B cell (primary cell): Measurements from ENCODE around the gene KRTAP10-8. TPM values are rescaled to one million over a fixed set of nuclear protein-coding genes. Genes with fewer than 3 reads are reported as not detected.
"Not testable (repeated sequence)": the region's sequence is repeated elsewhere in the genome, so short reads cannot be mapped to it uniquely, and the experiment has no call there.

Source experiments
- ATAC-seq: fragments of 200-7000 bp; cut with Tn5 transposase; one replicate; pipeline ENCODE4 v1.10.0; 2021; ENCODE audit warnings: low read depth, mild to moderate bottlenecking, moderate number of reproducible peaks, moderate library complexity
- CTCF ChIA-PET: fragments of 350-600 bp; sonication (Branson Sonifier 250); formaldehyde crosslinking; loops from one replicate; lab custom pipeline; 2021; ENCODE audit warnings: antibody characterized with exemption, inconsistent platforms; lab: Charles Lee
- POLR2A ChIA-PET: fragments of 350-600 bp; sonication (Branson Sonifier 250); formaldehyde crosslinking; loops from one replicate; lab custom pipeline; 2021; ENCODE audit warnings: antibody characterized with exemption; lab: Charles Lee
- DNase-seq: peaks from one replicate; pipeline ENCODE4 v3.0.0; 2013
- H2AFZ ChIP-seq: 2 replicates; pipeline ENCODE4 v1.6.1; 2012; ENCODE audit warnings: mild to moderate bottlenecking, low read depth, low read length; ENCODE audit not compliant: insufficient read depth, poor library complexity, severe bottlenecking
- H3K27ac ChIP-seq, 2 donors: 1 replicate in 1 of 2; 2 replicates in 1 of 2; pipeline ENCODE4 v1.5.1; 2012 to 2013; ENCODE audit warnings: low read length in 2 of 2, mild to moderate bottlenecking in 2 of 2, moderate library complexity in 1 of 2
- H3K27me3 ChIP-seq, 4 experiments: fragments of 200-600 bp in 1 of 4; sonication (generic) in 1 of 4; replicated peaks in 1 of 4; 1 replicate in 2 of 4; 2 replicates in 2 of 4; pipeline versions ENCODE4 v1.6.1 to v1.7.0; 2013 to 2016; ENCODE audit warnings: low read length in 3 of 4, mild to moderate bottlenecking in 2 of 4, mixed read lengths in 1 of 4, moderate library complexity in 1 of 4; ENCODE audit not compliant: insufficient read depth in 4 of 4, control insufficient read depth in 3 of 4; ENCODE audit errors: control extremely low read depth in 1 of 4
- H3K36me3 ChIP-seq, 2 experiments: replicated peaks in 1 of 2; 1 replicate in 1 of 2; 2 replicates in 1 of 2; pipeline versions ENCODE4 v1.6.1 to v1.7.1; 2013; ENCODE audit warnings: low read length in 1 of 2; ENCODE audit not compliant: insufficient read depth in 2 of 2, control insufficient read depth in 1 of 2; ENCODE audit errors: control extremely low read depth in 1 of 2, extremely low read depth in 1 of 2
- H3K4me1 ChIP-seq, 2 donors: fragments of 200-600 bp in 1 of 2; sonication (generic) in 1 of 2; 1 replicate in 1 of 2; 2 replicates in 1 of 2; pipeline versions ENCODE4 v1.5.1 to v1.6.1; 2013 to 2017; ENCODE audit warnings: low read length in 2 of 2; ENCODE audit not compliant: control insufficient read depth in 2 of 2, insufficient read depth in 2 of 2
- H3K4me2 ChIP-seq: replicated peaks from 2 replicates; pipeline ENCODE3; 2012; ENCODE audit warnings: mild to moderate bottlenecking, low read depth, low read length; ENCODE audit not compliant: poor library complexity, severe bottlenecking
- H3K4me3 ChIP-seq, 5 experiments: fragments of 200-600 bp in 1 of 5; sonication (generic) in 1 of 5; 1 replicate in 3 of 5; 2 replicates in 2 of 5; pipeline versions ENCODE4 v1.5.1 to v1.7.0; 2011 to 2016; ENCODE audit warnings: low read length in 4 of 5, mild to moderate bottlenecking in 4 of 5, low read depth in 2 of 5, control low read depth in 1 of 5, moderate library complexity in 1 of 5; ENCODE audit not compliant: insufficient read depth in 1 of 5; ENCODE audit errors: control extremely low read depth in 1 of 5, extremely low read depth in 1 of 5
- H3K79me2 ChIP-seq: fragments of 200-600 bp; sonication (generic); one replicate; pipeline ENCODE4 v1.6.0; 2016; ENCODE audit warnings: low read length; ENCODE audit not compliant: control insufficient read depth, insufficient read depth
- H3K9ac ChIP-seq: fragments of 200-600 bp; sonication (generic); 2 replicates; pipeline ENCODE4 v1.6.1; 2017; ENCODE audit warnings: mild to moderate bottlenecking, low read length, moderate library complexity
- H3K9me3 ChIP-seq, 3 donors: one replicate each; pipeline versions ENCODE4 v1.6.1 to v1.7.1; 2013; ENCODE audit warnings: low read length in 2 of 3; ENCODE audit not compliant: control insufficient read depth in 2 of 3, insufficient read depth in 1 of 3; ENCODE audit errors: control extremely low read depth in 1 of 3
- H4K20me1 ChIP-seq: 2 replicates; pipeline ENCODE4 v1.6.0; 2012; ENCODE audit warnings: mild to moderate bottlenecking, low read length; ENCODE audit not compliant: insufficient read depth, control insufficient read depth, poor library complexity, severe bottlenecking
- H3K27ac Mint-ChIP-seq: one replicate; pipeline ENCODE4 v1.8.0; 2021; ENCODE audit warnings: mixed read lengths
- H3K27me3 Mint-ChIP-seq: one replicate; pipeline ENCODE4 v1.8.0; 2021; ENCODE audit warnings: mixed read lengths
- H3K4me1 Mint-ChIP-seq: one replicate; pipeline ENCODE4 v1.8.0; 2021; ENCODE audit warnings: mixed read lengths
- H3K4me3 Mint-ChIP-seq: one replicate; pipeline ENCODE4 v1.8.0; 2021; ENCODE audit warnings: mixed read lengths
- H3K9me3 Mint-ChIP-seq: one replicate; pipeline ENCODE4 v1.8.0; 2022; ENCODE audit warnings: mixed read lengths; ENCODE audit not compliant: insufficient read depth
- EZH2 ChIP-seq: IDR thresholded peaks from 2 replicates; pipeline ENCODE4 v1.6.1; 2012; ENCODE audit warnings: borderline replicate concordance, low read depth, mild to moderate bottlenecking, moderate library complexity, low read length; ENCODE audit not compliant: insufficient read depth, poor library complexity, severe bottlenecking
- WGBS: methylation state at CpG from one replicate; pipeline ENCODE4 v1.1.5; 2013; ENCODE audit warnings: missing lambda C conversion rate; ENCODE audit not compliant: insufficient coverage; 5-methylcytosine and 5-hydroxymethylcytosine counted together
- intact Hi-C: fragments of 100-400 bp; cut with micrococcal nuclease; formaldehyde crosslinking; loops from one replicate; pipeline ENCODE4 v1.10.0; 2022
- polyA plus RNA-seq: library from polyadenylated mRNA; depleted of rRNA; stranded (reverse); fragments of >200 nt; gene quantifications from 2 replicates; pipeline ENCODE4 v1.2.3, GENCODE V29; 2012
- total RNA-seq, 2 donors: library from RNA; stranded (reverse); fragments of 120-200 nt in 1 of 2; gene quantifications; 1 replicate in 1 of 2; 2 replicates in 1 of 2; pipeline versions ENCODE4 v1.2.3 to v1.2.4, GENCODE V29; 2013 to 2022
- TF ChIP-seq, protein P1 (sequence below): fragments of 200-600 bp; IDR thresholded peaks from one replicate; pipeline ENCODE4 v1.8.0; 2022; ENCODE audit warnings: antibody characterized with exemption, mild to moderate bottlenecking

KRTAP10-8 gene
- total and polyA plus RNA-seq, 2 donors (not counting 1 experiment from before 2014, with no cell fraction given) = not detected

DNA sequence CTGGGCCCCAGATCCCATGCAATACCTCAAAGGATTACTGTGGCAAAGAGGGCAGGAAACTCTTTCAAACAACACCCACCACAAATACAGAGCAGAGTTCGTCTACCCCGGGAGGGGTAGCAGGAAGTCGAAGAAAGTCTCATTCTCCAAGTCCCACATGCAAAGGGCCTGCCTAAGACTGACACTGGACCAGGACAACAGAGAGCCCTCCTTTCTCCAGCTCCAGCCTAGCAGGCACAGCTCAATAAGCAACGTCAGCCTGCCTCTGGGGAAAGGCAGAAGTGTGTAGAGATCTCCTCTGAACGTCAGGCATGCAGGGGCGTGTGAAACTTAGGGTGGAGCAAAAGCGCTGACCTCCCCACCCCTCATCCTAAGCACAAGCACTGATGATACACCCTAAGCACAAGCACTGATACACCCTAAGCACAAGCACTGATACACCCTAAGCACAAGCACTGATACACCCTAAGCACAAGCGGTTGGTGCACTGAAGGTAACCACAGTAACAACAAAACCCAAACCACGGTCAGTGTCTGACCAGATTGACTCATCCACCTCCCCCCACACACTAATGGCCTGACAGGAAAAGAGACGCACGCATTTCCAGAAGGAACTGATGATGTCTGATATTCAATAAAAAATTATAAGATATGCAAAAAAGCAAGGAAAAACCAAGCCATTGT lies 47.2 kb downstream of the KRTAP10-8 start:
- ATAC-seq (no peak), DNase-seq (no peak)
- TF ChIP-seq EZH2 = no peak
- TF ChIP-seq, protein P1, sequence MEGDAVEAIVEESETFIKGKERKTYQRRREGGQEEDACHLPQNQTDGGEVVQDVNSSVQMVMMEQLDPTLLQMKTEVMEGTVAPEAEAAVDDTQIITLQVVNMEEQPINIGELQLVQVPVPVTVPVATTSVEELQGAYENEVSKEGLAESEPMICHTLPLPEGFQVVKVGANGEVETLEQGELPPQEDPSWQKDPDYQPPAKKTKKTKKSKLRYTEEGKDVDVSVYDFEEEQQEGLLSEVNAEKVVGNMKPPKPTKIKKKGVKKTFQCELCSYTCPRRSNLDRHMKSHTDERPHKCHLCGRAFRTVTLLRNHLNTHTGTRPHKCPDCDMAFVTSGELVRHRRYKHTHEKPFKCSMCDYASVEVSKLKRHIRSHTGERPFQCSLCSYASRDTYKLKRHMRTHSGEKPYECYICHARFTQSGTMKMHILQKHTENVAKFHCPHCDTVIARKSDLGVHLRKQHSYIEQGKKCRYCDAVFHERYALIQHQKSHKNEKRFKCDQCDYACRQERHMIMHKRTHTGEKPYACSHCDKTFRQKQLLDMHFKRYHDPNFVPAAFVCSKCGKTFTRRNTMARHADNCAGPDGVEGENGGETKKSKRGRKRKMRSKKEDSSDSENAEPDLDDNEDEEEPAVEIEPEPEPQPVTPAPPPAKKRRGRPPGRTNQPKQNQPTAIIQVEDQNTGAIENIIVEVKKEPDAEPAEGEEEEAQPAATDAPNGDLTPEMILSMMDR = no peak
- Histone ChIP-seq H3K4me2 (no peak overlapping the region), H4K20me1 (no peaks in the 10 kb centered on the region), H2AFZ (no peak overlapping the region), H3K4me1 (peaks cover 0 to 3% of the 10 kb centered on the region in 2 donors), H3K9ac (no peak overlapping the region), H3K4me3 (no peak overlapping the region), H3K79me2 (no peaks in the 10 kb centered on the region), H3K36me3 (no peaks in the 10 kb centered on the region), H3K9me3 (peaks cover 3 to 29% (median 11%) of the 10 kb centered on the region in 3 donors), H3K27me3 (peaks cover 0 to 16% (median 0%) of the 10 kb centered on the region in 4 experiments), H3K27ac (no peak overlapping the region)
- ChIA-PET CTCF (no interaction called here), POLR2A (no interaction called here)
- 36% methylated on average over 5 of the region's 11 CpGs for WGBS
- Mint-ChIP-seq H3K27me3 (peaks cover 37% of the 10 kb centered on the region), H3K9me3 (peaks cover 14% of the 10 kb centered on the region), H3K4me3 (no peak overlapping the region), H3K4me1 (peaks cover 2% of the 10 kb centered on the region), H3K27ac (no peak overlapping the region)
- intact Hi-C loops = no loop called here

DNA sequence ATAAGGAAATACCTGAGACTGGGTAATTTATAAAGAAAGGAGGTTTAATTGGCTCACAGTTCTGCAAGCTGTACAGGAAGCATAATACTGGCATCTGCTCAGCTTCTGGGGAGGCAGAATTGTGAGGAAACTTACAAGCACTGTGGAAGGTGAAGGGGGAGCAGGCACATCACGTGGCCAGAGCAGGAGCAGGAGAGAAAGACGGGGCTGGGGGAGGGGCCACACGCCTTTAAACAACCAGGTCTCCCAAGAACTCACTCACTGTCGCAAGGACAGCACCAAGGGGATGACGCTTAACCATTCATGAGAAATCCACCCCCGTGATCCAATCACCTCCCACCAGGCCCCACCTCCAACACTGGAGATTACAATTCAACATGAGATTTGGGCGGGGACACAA lies 49.7 kb downstream of the KRTAP10-8 start:
- H3K36me3 ChIP-seq, H3K4me3 Mint-ChIP-seq, DNase-seq, H3K79me2 ChIP-seq, POLR2A ChIA-PET, H3K9ac ChIP-seq, H3K4me1 Mint-ChIP-seq, H4K20me1 ChIP-seq, H3K9me3 Mint-ChIP-seq, H3K4me3 ChIP-seq, H3K4me1 ChIP-seq, CTCF ChIA-PET, H3K27ac Mint-ChIP-seq, H3K27ac ChIP-seq, H2AFZ ChIP-seq, intact Hi-C loops, H3K4me2 ChIP-seq, ATAC-seq: not testable (repeated sequence)
- peaks cover 0 to 16% (median 0%) of the 10 kb centered on the region in 4 experiments for H3K27me3 ChIP-seq
- 83% methylated on average over 4 of the region's 7 CpGs for WGBS
- H3K27me3 Mint-ChIP-seq = peaks cover 53% of the 10 kb centered on the region
- peaks cover 0 to 13% (median 6%) of the 10 kb centered on the region in 3 donors for H3K9me3 ChIP-seq

Other genes starting within 250 kb of the KRTAP10-8 start
- gene LRRC3, start 156.6 kb upstream of the KRTAP10-8 start, total RNA-seq = 3.3 and 3.8 TPM in 2 replicates
- 0.36 and 0.46 TPM in 2 replicates for gene LRRC3, start 156.6 kb upstream of the KRTAP10-8 start, polyA plus RNA-seq
- gene KRTAP10-1, start 71.9 kb upstream of the KRTAP10-8 start, total RNA-seq = not detected in 2 replicates
- gene KRTAP10-1, start 71.9 kb upstream of the KRTAP10-8 start, polyA plus RNA-seq = not detected in 2 replicates
- gene KRTAP10-2, start 60.6 kb upstream of the KRTAP10-8 start, total RNA-seq = not detected in 2 replicates
- gene KRTAP10-2, start 60.6 kb upstream of the KRTAP10-8 start, polyA plus RNA-seq = not detected in 2 replicates
- gene KRTAP10-3, start 53.3 kb upstream of the KRTAP10-8 start, total RNA-seq = not detected in 2 replicates
- gene KRTAP10-3, start 53.3 kb upstream of the KRTAP10-8 start, polyA plus RNA-seq = 0.19 and 0.40 TPM in 2 replicates
- not detected in 2 replicates for gene KRTAP10-4, start 38.4 kb upstream of the KRTAP10-8 start, total RNA-seq
- gene KRTAP10-4, start 38.4 kb upstream of the KRTAP10-8 start, polyA plus RNA-seq = not detected in 2 replicates
- not detected in 2 replicates for gene KRTAP10-5, start 31.5 kb upstream of the KRTAP10-8 start, total RNA-seq
- not detected in 2 replicates for gene KRTAP10-5, start 31.5 kb upstream of the KRTAP10-8 start, polyA plus RNA-seq
- gene KRTAP10-6, start 19.6 kb upstream of the KRTAP10-8 start, total RNA-seq = not detected in 2 replicates
- not detected in 2 replicates for gene KRTAP10-6, start 19.6 kb upstream of the KRTAP10-8 start, polyA plus RNA-seq
- not detected in 2 replicates for gene KRTAP10-7, start 11.5 kb upstream of the KRTAP10-8 start, total RNA-seq
- gene KRTAP10-7, start 11.5 kb upstream of the KRTAP10-8 start, polyA plus RNA-seq = not detected in 2 replicates
- not detected in 2 replicates for gene KRTAP10-9, start 15.0 kb downstream of the KRTAP10-8 start, total RNA-seq
- not detected in 2 replicates for gene KRTAP10-9, start 15.0 kb downstream of the KRTAP10-8 start, polyA plus RNA-seq
- gene KRTAP10-10, start 25.3 kb downstream of the KRTAP10-8 start, total RNA-seq = not detected in 2 replicates
- gene KRTAP10-10, start 25.3 kb downstream of the KRTAP10-8 start, polyA plus RNA-seq = not detected in 2 replicates
- not detected in 2 replicates for gene KRTAP10-11, start 34.3 kb downstream of the KRTAP10-8 start, total RNA-seq
- not detected in 2 replicates for gene KRTAP10-11, start 34.3 kb downstream of the KRTAP10-8 start, polyA plus RNA-seq
- not detected in 2 replicates for gene KRTAP12-4, start 42.6 kb downstream of the KRTAP10-8 start, total RNA-seq
- not detected in 2 replicates for gene KRTAP12-4, start 42.6 kb downstream of the KRTAP10-8 start, polyA plus RNA-seq
- not detected in 2 replicates for gene KRTAP12-3, start 45.9 kb downstream of the KRTAP10-8 start, total RNA-seq
- not detected in 2 replicates for gene KRTAP12-3, start 45.9 kb downstream of the KRTAP10-8 start, polyA plus RNA-seq
- gene KRTAP12-2, start 54.8 kb downstream of the KRTAP10-8 start, total RNA-seq = not detected in 2 replicates
- gene KRTAP12-2, start 54.8 kb downstream of the KRTAP10-8 start, polyA plus RNA-seq = not detected in 2 replicates
- not detected in 2 replicates for gene KRTAP12-1, start 70.1 kb downstream of the KRTAP10-8 start, total RNA-seq
- not detected in 2 replicates for gene KRTAP12-1, start 70.1 kb downstream of the KRTAP10-8 start, polyA plus RNA-seq
- gene KRTAP10-12, start 85.1 kb downstream of the KRTAP10-8 start, total RNA-seq = not detected in 2 replicates
- not detected in 2 replicates for gene KRTAP10-12, start 85.1 kb downstream of the KRTAP10-8 start, polyA plus RNA-seq
- gene TSPEAR, start 99.5 kb downstream of the KRTAP10-8 start, total RNA-seq = not detected in 2 replicates
- not detected in 2 replicates for gene TSPEAR, start 99.5 kb downstream of the KRTAP10-8 start, polyA plus RNA-seq
- 96.4 and 97.2 TPM in 2 replicates for gene UBE2G2, start 189.7 kb downstream of the KRTAP10-8 start, total RNA-seq
- gene UBE2G2, start 189.7 kb downstream of the KRTAP10-8 start, polyA plus RNA-seq = 109 and 133 TPM in 2 replicates
- 34.6 and 37.6 TPM in 2 replicates for gene SUMO3, start 206.0 kb downstream of the KRTAP10-8 start, total RNA-seq
- gene SUMO3, start 206.0 kb downstream of the KRTAP10-8 start, polyA plus RNA-seq = 44.8 and 94.9 TPM in 2 replicates